Epithelial cell of esophagus (primary cell): ENCODE results near the gene KCTD16.

Experiments used
- DNase-seq: peaks from one replicate; pipeline ENCODE4 v3.0.0; 2010; ENCODE audit warnings: low read depth
- H3K4me3 ChIP-seq: 2 replicates; pipeline ENCODE4 v1.5.1; 2011; ENCODE audit warnings: mild to moderate bottlenecking, low read length, control low read depth
- CTCF ChIP-seq: IDR thresholded peaks from 2 replicates; pipeline ENCODE4 v1.5.1; 2011; ENCODE audit warnings: low read depth, mild to moderate bottlenecking, low read length, control low read depth, inconsistent platforms; ENCODE audit not compliant: insufficient read depth; ENCODE audit errors: missing control alignments

The KCTD16 gene

GRCh38 chr5:144156767-144157171 lies 13.9 kb upstream of the KCTD16 start:
- peak; percentile 47 for DNase-seq
- H3K4me3 ChIP-seq: no peak overlapping the region
- no peak for TF ChIP-seq CTCF

GRCh38 chr5:144162686-144163085 lies 8.0 kb upstream of the KCTD16 start:
- TF ChIP-seq CTCF: no peak
- DNase-seq: no peak
- no peak overlapping the region for H3K4me3 ChIP-seq

GRCh38 chr5:144166696-144167095 lies 4.0 kb upstream of the KCTD16 start:
- no peak for TF ChIP-seq CTCF
- peak; percentile 74 for DNase-seq
- H3K4me3 ChIP-seq: no peak overlapping the region

GRCh38 chr5:144167998-144168397 lies 2.7 kb upstream of the KCTD16 start:
- DNase-seq: no peak
- no peak for TF ChIP-seq CTCF
- no peak overlapping the region for H3K4me3 ChIP-seq

- H3K4me3 ChIP-seq: peak overlapping the region; percentile 92
- DNase-seq: peak; percentile 5
- TF ChIP-seq CTCF: no peak
Observed at GRCh38 chr5:144169904-144170275, 783 bp upstream of the KCTD16 start.

GRCh38 chr5:144173766-144174165 lies 3.1 kb downstream of the KCTD16 start:
- DNase-seq: no peak
- no peak for TF ChIP-seq CTCF
- H3K4me3 ChIP-seq: no peak overlapping the region

GRCh38 chr5:144177548-144177947 lies 6.9 kb downstream of the KCTD16 start:
- TF ChIP-seq CTCF: no peak
- no peak for DNase-seq
- H3K4me3 ChIP-seq: no peak overlapping the region
